SH-SY5Y (cell line): Measurements from ENCODE around the gene SSBP2.

ENCODE experiments used
- GATA2 ChIP-seq: IDR thresholded peaks from 2 replicates; pipeline ENCODE4 v1.6.1; 2011; ENCODE audit warnings: mild to moderate bottlenecking, low read depth, low read length
- GATA3 ChIP-seq: IDR thresholded peaks from 2 replicates; pipeline ENCODE4 v1.6.1; 2011; ENCODE audit warnings: low read depth, mild to moderate bottlenecking, low read length, moderate library complexity

- no peak for TF ChIP-seq GATA2
- TF ChIP-seq GATA3, result no peak
These were observed 385.4 kb downstream of the SSBP2 start for GRCh38 chr5:81365541-81365940.
